ENCODE results near the gene YWHAE. TPM values are rescaled to one million over a fixed set of nuclear protein-coding genes. Genes with fewer than 3 reads are reported as not detected.

The YWHAE gene

Small RNAs within 50 kb of the gene (small RNA-seq; reads per million reads assigned to genes)
- not detected for gene AC032044.2 (ENCODE audit: insufficient read depth)

All from neuronal stem cell (in vitro differentiated cells).